PC-9 (cell line): ENCODE results near the gene C1QTNF1.

Source experiments
- EZH2 ChIP-seq: fragments of 200-600 bp; sonication (generic); IDR thresholded peaks from 2 replicates; pipeline ENCODE4 v1.8.0; 2017; ENCODE audit warnings: antibody characterized with exemption, low read depth
- TF ChIP-seq, protein P1 (sequence below): fragments of 200-600 bp; sonication (generic); conservative IDR thresholded peaks from 2 replicates; pipeline ENCODE4 v1.6.1; 2017; ENCODE audit warnings: mixed run types, antibody characterized with exemption, mild to moderate bottlenecking, moderate library complexity

DNA sequence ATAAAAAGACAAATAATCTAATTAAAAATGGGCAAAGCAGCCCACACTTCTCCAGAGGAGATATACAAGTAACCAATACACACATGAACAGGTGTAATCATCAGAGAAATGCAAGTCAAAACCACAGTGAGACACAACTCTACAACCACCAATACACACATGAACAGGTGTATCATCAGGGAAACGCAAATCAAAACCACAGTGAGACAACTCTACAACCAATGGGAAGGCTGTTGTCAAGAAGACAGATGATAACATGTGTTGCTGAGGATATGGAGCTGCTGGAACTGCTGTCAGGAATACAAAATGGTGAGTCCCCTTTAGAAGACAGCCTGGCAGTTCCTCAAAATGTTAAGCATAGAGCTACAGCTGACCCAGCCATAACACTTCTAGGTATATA is 28.2 kb downstream of the C1QTNF1 start:
- no peak for TF ChIP-seq EZH2
- TF ChIP-seq, protein P1, sequence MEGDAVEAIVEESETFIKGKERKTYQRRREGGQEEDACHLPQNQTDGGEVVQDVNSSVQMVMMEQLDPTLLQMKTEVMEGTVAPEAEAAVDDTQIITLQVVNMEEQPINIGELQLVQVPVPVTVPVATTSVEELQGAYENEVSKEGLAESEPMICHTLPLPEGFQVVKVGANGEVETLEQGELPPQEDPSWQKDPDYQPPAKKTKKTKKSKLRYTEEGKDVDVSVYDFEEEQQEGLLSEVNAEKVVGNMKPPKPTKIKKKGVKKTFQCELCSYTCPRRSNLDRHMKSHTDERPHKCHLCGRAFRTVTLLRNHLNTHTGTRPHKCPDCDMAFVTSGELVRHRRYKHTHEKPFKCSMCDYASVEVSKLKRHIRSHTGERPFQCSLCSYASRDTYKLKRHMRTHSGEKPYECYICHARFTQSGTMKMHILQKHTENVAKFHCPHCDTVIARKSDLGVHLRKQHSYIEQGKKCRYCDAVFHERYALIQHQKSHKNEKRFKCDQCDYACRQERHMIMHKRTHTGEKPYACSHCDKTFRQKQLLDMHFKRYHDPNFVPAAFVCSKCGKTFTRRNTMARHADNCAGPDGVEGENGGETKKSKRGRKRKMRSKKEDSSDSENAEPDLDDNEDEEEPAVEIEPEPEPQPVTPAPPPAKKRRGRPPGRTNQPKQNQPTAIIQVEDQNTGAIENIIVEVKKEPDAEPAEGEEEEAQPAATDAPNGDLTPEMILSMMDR, result no peak
